SJSA1 (cell line): Measurements from ENCODE around the gene LCP2. TPM values are rescaled to one million over a fixed set of nuclear protein-coding genes. Genes with fewer than 3 reads are reported as not detected.

Source experiments
- DNase-seq, 2 experiments: peaks; one replicate each; pipeline ENCODE4 v3.0.0-alpha.2; 2015 to 2020; ENCODE audit warnings: low spot score in 2 of 2, low read depth in 1 of 2
- H3K27ac ChIP-seq: fragments of 250-450 bp; sonication (Bioruptor Pico); 2 replicates; pipeline ENCODE4 v1.5.1; 2020; ENCODE audit warnings: mild to moderate bottlenecking, moderate library complexity
- H3K27me3 ChIP-seq: fragments of 250-450 bp; sonication (Bioruptor Pico); replicated peaks from 2 replicates; pipeline ENCODE4 v1.5.1; 2020; ENCODE audit warnings: mild to moderate bottlenecking, moderate library complexity
- H3K36me3 ChIP-seq: fragments of 250-450 bp; sonication (Bioruptor Pico); 2 replicates; pipeline ENCODE4 v1.5.1; 2020; ENCODE audit warnings: mild to moderate bottlenecking
- H3K4me1 ChIP-seq: fragments of 250-450 bp; sonication (Bioruptor Pico); replicated peaks from 2 replicates; pipeline ENCODE4 v1.6.1; 2021; ENCODE audit warnings: mild to moderate bottlenecking
- H3K4me3 ChIP-seq: fragments of 250-450 bp; sonication (Bioruptor Pico); 2 replicates; pipeline ENCODE4 v1.5.1; 2020; ENCODE audit warnings: mild to moderate bottlenecking
- H3K9me3 ChIP-seq: fragments of 250-450 bp; sonication (Bioruptor Pico); replicated peaks from 2 replicates; pipeline ENCODE4 v1.5.1; 2020; ENCODE audit warnings: mild to moderate bottlenecking
- total RNA-seq: library from RNA; depleted of rRNA; stranded (reverse); fragments of >200 nt; shearing (Covaris generic); gene quantifications from 2 replicates; pipeline ENCODE4 v1.2.3, GENCODE V29; 2014

LCP2 gene
- total RNA-seq, 1 experiment from 2014 or later, result 0.03 TPM

DNA sequence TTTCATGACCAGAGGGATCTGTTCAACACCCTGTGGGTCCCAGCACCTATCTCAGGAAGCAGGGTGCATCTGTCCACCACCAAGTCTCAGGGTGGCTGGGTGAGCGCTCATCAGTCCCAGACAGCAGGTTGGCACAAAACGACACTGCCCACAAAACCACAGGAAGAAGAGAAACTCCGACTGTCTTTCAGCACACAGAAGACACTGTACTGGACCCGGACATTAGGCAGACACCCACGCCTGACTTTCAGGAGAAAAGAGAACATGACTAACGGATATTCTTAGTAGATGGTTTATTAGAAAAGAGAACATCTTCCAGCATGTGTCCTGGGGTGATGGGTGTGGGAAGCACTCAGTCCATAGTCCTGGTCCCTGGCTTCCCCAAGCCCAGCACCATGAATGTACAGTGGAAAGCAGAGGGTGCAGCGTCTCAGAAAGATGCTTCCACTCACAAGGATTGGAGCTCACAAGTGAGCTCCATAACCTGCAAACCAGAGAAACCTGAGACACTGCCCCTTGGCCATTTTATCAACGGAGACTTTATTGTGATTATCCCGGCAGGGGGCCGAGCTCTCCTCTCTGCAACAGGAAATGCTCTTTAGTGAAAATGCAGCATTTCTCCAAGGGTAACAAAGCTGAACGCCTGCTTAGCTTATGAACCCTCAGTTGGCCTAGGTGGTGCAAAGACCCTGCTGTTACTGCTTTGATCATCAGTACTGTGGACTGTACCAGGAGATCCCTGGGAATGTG, 35.8 kb upstream of the LCP2 start:
- H3K9me3 ChIP-seq, result no peaks in the 10 kb centered on the region
- no peak overlapping the region for H3K27ac ChIP-seq
- no peaks in the 10 kb centered on the region for H3K27me3 ChIP-seq
- H3K4me3 ChIP-seq, result no peak overlapping the region
- peaks cover 12% of the 10 kb centered on the region for H3K4me1 ChIP-seq
- no peaks in the 10 kb centered on the region for H3K36me3 ChIP-seq
- DNase-seq, result no peak

DNA sequence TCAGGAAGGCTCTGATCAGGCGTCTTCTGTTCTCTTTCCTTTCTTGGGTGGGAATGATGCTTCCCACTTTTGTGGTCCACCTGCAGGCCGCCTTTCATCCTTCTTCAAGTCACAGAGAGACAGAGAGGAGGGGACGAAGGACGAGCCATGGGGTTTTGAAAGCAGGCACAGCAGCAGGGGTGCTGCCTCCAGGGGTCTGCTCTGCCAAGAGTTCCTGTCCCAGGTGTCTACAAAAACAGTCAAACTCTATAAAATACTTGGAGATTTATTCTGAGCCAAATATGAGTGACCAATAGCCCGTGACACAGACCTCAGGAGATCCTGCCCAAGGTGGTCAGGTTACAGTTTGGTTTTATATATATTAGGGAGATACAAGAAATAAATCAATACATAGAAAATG, 34.5 kb upstream of the LCP2 start:
- no peak overlapping the region for H3K27ac ChIP-seq
- no peak overlapping the region for H3K4me3 ChIP-seq
- DNase-seq, result no peak
- H3K9me3 ChIP-seq, result no peaks in the 10 kb centered on the region
- peaks cover 12% of the 10 kb centered on the region for H3K4me1 ChIP-seq
- no peaks in the 10 kb centered on the region for H3K36me3 ChIP-seq
- no peaks in the 10 kb centered on the region for H3K27me3 ChIP-seq

DNA sequence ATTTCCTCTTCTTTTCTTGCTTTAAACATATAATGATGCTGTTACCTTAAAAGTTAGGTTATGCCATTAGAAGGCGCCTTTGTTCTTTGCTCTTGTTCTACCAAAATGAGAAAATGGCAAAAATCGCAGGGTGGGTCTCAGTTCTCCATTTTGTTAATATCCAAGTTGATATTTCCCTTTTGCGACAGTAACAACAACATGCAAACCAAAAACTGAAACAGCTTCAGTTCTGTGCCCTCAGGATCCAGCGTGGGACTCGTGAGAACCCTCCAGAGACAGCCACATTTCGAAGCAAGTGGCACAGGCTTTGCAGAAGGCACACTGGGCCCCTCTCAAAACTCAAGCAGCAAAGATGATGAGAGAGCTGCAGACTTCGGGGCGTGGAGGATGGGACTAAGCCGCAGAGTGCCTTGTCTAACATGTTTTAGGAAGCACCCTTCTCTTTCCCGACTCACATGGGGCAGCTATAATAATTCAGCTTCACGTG, 33.0 kb upstream of the LCP2 start:
- Histone ChIP-seq H3K27me3 (no peaks in the 10 kb centered on the region; the same call in 1 of the 2 replicates), H3K36me3 (no peaks in the 10 kb centered on the region), H3K27ac (no peak overlapping the region), H3K4me1 (peaks cover 12% of the 10 kb centered on the region), H3K4me3 (no peak overlapping the region), H3K9me3 (no peaks in the 10 kb centered on the region)
- DNase-seq, result no peak

DNA sequence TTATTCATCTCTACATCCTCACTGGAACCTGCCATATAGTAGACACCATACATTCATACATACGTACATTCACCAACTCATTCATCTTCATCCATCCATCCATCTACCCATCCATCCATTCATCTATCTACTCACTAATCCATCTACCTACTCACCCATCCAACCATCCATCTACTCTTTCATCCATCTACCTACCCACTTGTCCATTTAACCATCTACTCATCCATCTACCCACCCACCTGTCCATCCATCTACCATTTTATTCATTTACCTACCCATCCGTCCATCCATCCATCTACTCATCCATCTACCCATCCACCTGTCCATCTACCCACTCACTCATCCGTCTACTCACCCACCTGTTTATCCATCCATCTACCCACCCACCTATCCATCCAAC, 31.9 kb upstream of the LCP2 start:
- no peaks in the 10 kb centered on the region for H3K9me3 ChIP-seq
- no peaks in the 10 kb centered on the region; the same call in 1 of the 2 replicates for H3K27me3 ChIP-seq
- peaks cover 12% of the 10 kb centered on the region for H3K4me1 ChIP-seq
- no peak overlapping the region for H3K27ac ChIP-seq
- DNase-seq, result no peak
- no peak overlapping the region for H3K4me3 ChIP-seq
- H3K36me3 ChIP-seq, result no peaks in the 10 kb centered on the region

DNA sequence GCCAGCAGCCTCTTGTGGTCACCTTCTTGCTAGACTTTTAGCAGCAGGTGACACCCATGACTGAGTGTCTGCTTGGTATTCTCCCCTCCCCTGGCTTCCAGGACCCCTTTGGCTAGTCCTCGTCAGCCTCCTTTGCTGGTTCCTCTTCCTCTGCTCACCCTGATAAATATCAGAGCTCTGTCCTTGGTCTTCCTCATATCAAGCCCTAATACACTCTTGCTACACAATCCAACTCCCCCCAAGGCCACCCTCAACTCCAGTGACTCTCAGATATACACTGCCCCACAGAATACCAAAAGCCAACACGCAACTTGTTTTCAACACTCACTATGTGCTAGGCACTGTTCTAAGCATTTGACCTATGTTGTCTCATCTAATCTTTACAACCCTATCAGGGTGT, 30.3 kb upstream of the LCP2 start:
- H3K4me1 ChIP-seq, result peaks cover 12% of the 10 kb centered on the region
- H3K36me3 ChIP-seq, result no peaks in the 10 kb centered on the region
- no peak overlapping the region for H3K27ac ChIP-seq
- H3K4me3 ChIP-seq, result no peak overlapping the region
- H3K27me3 ChIP-seq, result peaks cover 2% of the 10 kb centered on the region; the same call in 1 of the 2 replicates
- DNase-seq, result no peak
- no peaks in the 10 kb centered on the region for H3K9me3 ChIP-seq

DNA sequence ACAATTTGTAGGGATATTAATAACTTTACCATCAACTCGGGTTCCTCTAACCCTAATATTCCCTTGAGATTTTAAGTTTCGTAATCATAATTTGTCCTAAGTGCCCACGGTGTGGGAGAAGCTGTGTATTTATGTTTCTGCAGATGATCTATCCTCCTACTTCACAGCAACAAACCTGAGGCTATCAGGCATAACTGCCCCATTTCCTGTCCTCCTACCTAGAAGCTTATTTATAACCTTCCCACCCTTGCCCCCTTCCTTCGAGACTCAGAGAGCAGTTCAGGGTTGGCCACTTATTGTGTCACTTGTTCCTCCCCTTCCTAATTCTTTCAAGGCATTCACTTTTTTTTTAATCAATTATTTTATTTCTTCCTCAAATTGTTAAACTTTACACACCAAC, 29.6 kb upstream of the LCP2 start:
- no peak for DNase-seq
- H3K4me3 ChIP-seq, result no peak overlapping the region
- H3K4me1 ChIP-seq, result peaks cover 12% of the 10 kb centered on the region
- H3K27ac ChIP-seq, result no peak overlapping the region
- H3K36me3 ChIP-seq, result no peaks in the 10 kb centered on the region
- peaks cover 2% of the 10 kb centered on the region; the same call in 1 of the 2 replicates for H3K27me3 ChIP-seq
- no peaks in the 10 kb centered on the region for H3K9me3 ChIP-seq

DNA sequence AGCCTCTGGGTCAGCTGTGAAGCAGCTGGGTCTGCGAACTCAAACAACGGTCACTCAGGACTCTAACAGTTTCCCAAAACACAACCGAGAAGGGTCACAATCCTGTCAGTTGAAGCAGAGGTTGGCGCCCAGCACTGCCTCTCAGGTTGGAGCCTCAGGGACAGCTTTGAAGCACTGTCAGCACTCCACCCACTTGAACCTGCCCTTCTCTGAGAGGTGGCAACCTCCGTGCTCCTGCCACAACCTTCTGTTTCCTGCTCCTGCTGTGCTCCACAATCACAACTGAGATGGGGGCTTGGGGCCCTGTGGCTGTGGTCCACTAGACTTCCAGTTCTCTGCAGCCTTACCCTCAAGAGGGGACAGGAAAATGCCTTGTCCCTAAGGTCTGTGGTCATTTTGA, 21.7 kb upstream of the LCP2 start:
- Histone ChIP-seq H3K27me3 (0 out of 2 replicates have a peak, but pooled peaks cover 2% of the 10 kb centered on the region), H3K36me3 (no peaks in the 10 kb centered on the region)
- DNase-seq, result no peak

DNA sequence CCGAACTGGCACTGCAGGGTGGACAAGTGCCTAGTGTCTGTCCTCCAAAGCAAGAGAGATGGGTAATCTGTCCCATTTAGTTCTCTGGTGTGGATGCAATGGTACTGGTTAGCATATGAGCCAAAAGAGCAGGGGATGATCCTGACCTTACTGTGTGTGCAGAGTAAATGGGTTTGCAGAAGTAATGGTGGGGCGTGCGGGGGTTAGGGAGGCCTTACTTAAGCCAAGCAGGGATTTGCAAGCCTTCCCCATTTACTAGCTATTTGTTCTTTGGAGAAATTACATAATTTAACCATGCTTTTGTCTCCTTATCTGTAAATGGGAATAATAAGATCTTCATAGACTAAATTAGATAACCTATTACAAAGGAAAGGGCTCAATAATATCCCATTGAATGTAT, 19.9 kb upstream of the LCP2 start:
- Histone ChIP-seq H3K27me3 (peaks cover 3% of the 10 kb centered on the region; the same call in 1 of the 2 replicates), H3K27ac (no peak overlapping the region), H3K9me3 (no peaks in the 10 kb centered on the region), H3K4me1 (no peaks in the 10 kb centered on the region), H3K4me3 (no peak overlapping the region), H3K36me3 (no peaks in the 10 kb centered on the region)
- no peak for DNase-seq

More for the DNA sequence above, 21.7 kb upstream of the LCP2 start:
- Histone ChIP-seq H3K4me3 (no peak overlapping the region), H3K4me1 (no peaks in the 10 kb centered on the region), H3K27ac (no peak overlapping the region), H3K9me3 (no peaks in the 10 kb centered on the region)

DNA sequence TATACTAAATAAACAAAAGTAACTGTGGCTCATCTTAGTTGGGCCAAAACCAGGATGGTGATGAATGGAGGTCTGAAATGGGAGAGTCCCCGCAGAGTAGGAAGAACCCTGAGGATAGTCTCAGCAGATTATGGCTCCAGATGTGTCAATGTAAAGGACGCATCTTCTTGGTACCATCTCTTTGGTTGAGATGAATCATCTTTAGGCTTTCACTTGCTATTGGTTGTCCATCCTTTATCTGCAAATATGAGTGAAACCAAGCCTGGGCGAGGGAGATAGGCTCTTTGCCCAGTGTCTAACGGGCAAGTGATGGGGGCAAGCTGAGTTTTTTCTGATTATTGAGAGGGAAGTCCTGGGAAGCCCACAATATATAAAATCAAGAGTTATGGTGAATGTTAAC, 19.4 kb upstream of the LCP2 start:
- H3K27ac ChIP-seq, result no peak overlapping the region
- H3K27me3 ChIP-seq, result peaks cover 3% of the 10 kb centered on the region; the same call in 1 of the 2 replicates
- H3K9me3 ChIP-seq, result no peaks in the 10 kb centered on the region
- DNase-seq, result no peak
- H3K4me1 ChIP-seq, result no peaks in the 10 kb centered on the region
- H3K4me3 ChIP-seq, result no peak overlapping the region
- H3K36me3 ChIP-seq, result no peaks in the 10 kb centered on the region

DNA sequence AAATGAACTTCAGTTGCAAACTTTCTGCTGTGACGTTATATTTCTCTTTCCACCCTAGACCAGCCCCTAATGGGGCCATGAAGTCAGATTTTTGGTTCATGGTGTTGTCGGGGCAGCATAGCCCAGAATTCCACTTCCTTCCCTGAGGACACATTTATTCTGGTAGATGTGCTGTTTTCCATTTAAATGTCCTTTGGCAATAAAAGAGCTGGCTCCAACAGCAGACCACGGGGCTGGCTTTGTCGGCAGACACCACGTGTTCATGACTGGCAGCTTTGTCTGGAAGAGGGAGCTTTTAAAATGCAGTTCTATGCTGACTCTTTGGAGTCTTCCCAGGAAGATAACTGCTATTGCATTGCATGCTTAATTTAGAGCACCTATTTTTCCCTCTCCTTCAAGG, 17.6 kb upstream of the LCP2 start:
- Histone ChIP-seq H3K27me3 (peaks cover 3% of the 10 kb centered on the region; the same call in 1 of the 2 replicates), H3K9me3 (no peaks in the 10 kb centered on the region), H3K27ac (no peak overlapping the region), H3K36me3 (no peaks in the 10 kb centered on the region), H3K4me1 (no peaks in the 10 kb centered on the region), H3K4me3 (no peak overlapping the region)
- no peak for DNase-seq

DNA sequence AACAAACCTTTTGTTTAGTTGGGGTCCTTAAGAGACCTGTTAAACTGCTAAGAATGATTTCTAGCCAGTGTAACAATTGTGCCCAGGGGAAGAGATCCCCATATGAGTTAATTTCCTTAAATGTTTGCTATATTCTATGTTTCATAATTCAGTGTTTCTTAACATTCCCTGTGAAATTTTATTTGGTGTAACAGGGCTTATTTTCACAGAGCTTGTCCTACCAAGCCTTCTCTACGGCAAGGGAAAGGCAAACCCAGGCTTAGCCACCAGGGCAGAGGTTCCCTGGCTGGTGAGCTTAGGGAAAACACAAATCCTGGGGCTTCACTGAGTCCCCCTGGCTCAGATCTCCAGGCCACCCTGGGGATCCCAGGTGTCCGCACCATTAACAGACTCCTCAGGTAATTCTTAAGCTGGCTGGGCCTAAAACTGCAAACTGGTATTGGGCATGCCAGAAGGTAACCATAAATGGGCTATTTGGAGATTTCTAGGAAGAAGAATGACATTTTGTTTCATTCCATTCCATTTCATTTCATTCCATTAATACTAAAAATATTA, 17.0 kb upstream of the LCP2 start:
- H3K9me3 ChIP-seq, result no peaks in the 10 kb centered on the region
- H3K4me1 ChIP-seq, result no peaks in the 10 kb centered on the region
- no peak overlapping the region for H3K4me3 ChIP-seq
- peaks cover 3% of the 10 kb centered on the region; the same call in 1 of the 2 replicates for H3K27me3 ChIP-seq
- no peak for DNase-seq
- H3K27ac ChIP-seq, result no peak overlapping the region
- H3K36me3 ChIP-seq, result no peaks in the 10 kb centered on the region

DNA sequence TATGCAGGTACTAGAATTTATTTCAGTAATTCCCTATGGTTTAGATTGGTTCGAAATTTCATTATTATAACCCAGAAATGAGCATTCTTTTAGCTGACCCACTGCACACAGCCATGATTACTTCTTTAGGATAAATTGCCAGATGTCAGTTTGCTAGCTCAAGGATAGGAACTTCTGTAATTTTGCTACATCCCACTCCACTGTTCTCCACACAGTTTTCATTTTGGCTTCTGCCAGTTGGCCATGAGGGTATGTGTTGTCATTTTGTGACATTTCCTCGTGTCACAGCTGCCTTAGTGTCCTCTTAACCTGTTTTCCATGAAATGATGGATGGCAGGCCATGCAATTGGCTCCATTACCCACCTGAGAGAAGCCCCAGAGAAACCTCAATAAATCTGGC, 16.2 kb upstream of the LCP2 start:
- Histone ChIP-seq H3K36me3 (no peaks in the 10 kb centered on the region), H3K9me3 (no peaks in the 10 kb centered on the region), H3K4me3 (no peak overlapping the region), H3K4me1 (no peaks in the 10 kb centered on the region), H3K27ac (no peak overlapping the region), H3K27me3 (peaks cover 3% of the 10 kb centered on the region; the same call in 1 of the 2 replicates)
- DNase-seq, result no peak

DNA sequence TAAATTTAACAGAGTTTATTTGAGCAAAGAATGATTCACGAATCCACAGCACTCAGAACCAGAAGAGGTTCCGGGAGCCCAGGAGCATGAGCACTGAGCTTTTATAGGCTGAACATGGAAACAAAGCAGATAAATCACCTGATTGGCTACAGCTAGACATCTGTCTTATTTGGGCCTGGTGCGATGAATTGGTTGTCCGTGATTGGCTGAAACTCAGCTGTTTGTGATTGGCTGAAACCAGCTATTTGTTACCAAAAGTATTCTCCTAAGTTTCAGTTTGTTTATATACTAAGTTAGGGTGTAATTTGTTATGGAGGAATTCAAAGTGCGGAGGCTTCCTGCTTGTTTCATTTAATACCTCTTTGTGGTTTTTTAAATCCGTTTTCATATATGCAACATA, 15.8 kb upstream of the LCP2 start:
- H3K4me1 ChIP-seq, result no peaks in the 10 kb centered on the region
- no peaks in the 10 kb centered on the region for H3K36me3 ChIP-seq
- H3K4me3 ChIP-seq, result no peak overlapping the region
- peaks cover 3% of the 10 kb centered on the region; the same call in 1 of the 2 replicates for H3K27me3 ChIP-seq
- no peak overlapping the region for H3K27ac ChIP-seq
- no peaks in the 10 kb centered on the region for H3K9me3 ChIP-seq
- no peak for DNase-seq

DNA sequence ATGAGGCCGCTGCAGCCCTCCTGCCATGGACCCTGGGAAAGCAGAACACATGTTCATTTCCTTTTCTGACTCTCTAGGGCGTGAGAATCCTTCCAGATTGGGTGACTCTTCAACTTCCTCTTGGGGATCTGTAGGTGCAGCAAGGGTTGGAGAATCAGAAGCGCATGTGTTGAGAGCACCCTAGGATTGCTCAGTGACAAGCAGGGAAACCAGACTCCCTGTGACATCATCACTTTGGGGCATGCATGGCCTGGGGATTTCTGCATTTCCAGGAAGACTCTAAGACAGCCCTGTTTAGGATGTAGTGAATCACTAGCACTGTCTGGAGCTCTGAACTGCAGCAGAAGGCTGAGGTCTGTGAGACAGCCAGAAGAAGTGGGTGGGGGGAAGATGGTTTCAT, 15.1 kb upstream of the LCP2 start:
- peaks cover 3% of the 10 kb centered on the region; the same call in 1 of the 2 replicates for H3K27me3 ChIP-seq
- H3K36me3 ChIP-seq, result no peaks in the 10 kb centered on the region
- H3K27ac ChIP-seq, result no peak overlapping the region
- no peaks in the 10 kb centered on the region for H3K9me3 ChIP-seq
- H3K4me3 ChIP-seq, result no peak overlapping the region
- DNase-seq, result no peak
- H3K4me1 ChIP-seq, result no peaks in the 10 kb centered on the region
